DOHH2 (cell line): ENCODE results near the gene NFIB.

Source experiments
- H3F3A ChIP-seq: fragments of 200-600 bp; sonication (generic), shearing (Covaris generic); 2 replicates; pipeline ENCODE4 v1.6.0; 2016; ENCODE audit warnings: antibody characterized with exemption, mild to moderate bottlenecking; ENCODE audit not compliant: control insufficient read depth, insufficient read depth
- H3K27ac ChIP-seq: fragments of 200-600 bp; sonication (generic); 2 replicates; pipeline ENCODE4 v1.5.1; 2014; ENCODE audit warnings: low read depth, mild to moderate bottlenecking, low read length, moderate library complexity
- H3K27me3 ChIP-seq: fragments of 200-600 bp; sonication (generic); 2 replicates; pipeline ENCODE4 v1.6.1; 2014; ENCODE audit warnings: mild to moderate bottlenecking, low read length, mixed read lengths; ENCODE audit not compliant: control insufficient read depth
- H3K36me3 ChIP-seq: fragments of 200-600 bp; sonication (generic); 2 replicates; pipeline ENCODE4 v1.6.1; 2014; ENCODE audit warnings: mild to moderate bottlenecking, low read length, moderate library complexity, mixed read lengths; ENCODE audit not compliant: control insufficient read depth
- H3K4me1 ChIP-seq: fragments of 200-600 bp; sonication (generic); 2 replicates; pipeline ENCODE4 v1.6.1; 2014; ENCODE audit warnings: mild to moderate bottlenecking, low read length, mixed read lengths; ENCODE audit not compliant: control insufficient read depth
- H3K4me2 ChIP-seq: fragments of 200-600 bp; sonication (generic); 2 replicates; pipeline ENCODE4 v1.6.0; 2014; ENCODE audit warnings: mild to moderate bottlenecking, low read length, moderate library complexity
- H3K4me3 ChIP-seq: fragments of 200-600 bp; sonication (generic); 2 replicates; pipeline ENCODE4 v1.5.1; 2014; ENCODE audit warnings: mild to moderate bottlenecking, low read length, mixed read lengths
- H3K79me2 ChIP-seq: fragments of 200-600 bp; sonication (generic); 2 replicates; pipeline ENCODE4 v1.6.1; 2014; ENCODE audit warnings: mild to moderate bottlenecking, low read length, mixed read lengths; ENCODE audit not compliant: control insufficient read depth
- H3K9me2 ChIP-seq: fragments of 200-600 bp; sonication (generic); replicated peaks from 2 replicates; pipeline ENCODE4 v1.6.1; 2014; ENCODE audit warnings: mild to moderate bottlenecking, low read length, mixed read lengths; ENCODE audit not compliant: control insufficient read depth
- H3K9me3 ChIP-seq: fragments of 200-600 bp; sonication (generic); 2 replicates; pipeline ENCODE4 v1.6.1; 2014; ENCODE audit warnings: antibody characterized with exemption, low read length, mixed read lengths; ENCODE audit not compliant: control insufficient read depth, insufficient read depth
- H4K20me1 ChIP-seq: fragments of 200-600 bp; sonication (generic); 2 replicates; pipeline ENCODE4 v1.6.0; 2014; ENCODE audit warnings: low read depth, mild to moderate bottlenecking, antibody characterized with exemption, low read length, moderate library complexity; ENCODE audit not compliant: control insufficient read depth, insufficient read depth
- EZH2phosphoT487 ChIP-seq: fragments of 200-600 bp; sonication (generic); IDR thresholded peaks from 2 replicates; pipeline ENCODE4 v1.6.1; 2017; ENCODE audit warnings: borderline replicate concordance, mild to moderate bottlenecking, antibody characterized with exemption, low read length, moderate library complexity, mixed read lengths
- TF ChIP-seq, protein P1 (sequence below): fragments of 200-600 bp; sonication (generic); IDR thresholded peaks from one replicate; pipeline ENCODE4 v1.5.1; 2014; ENCODE audit warnings: antibody characterized with exemption, mild to moderate bottlenecking, low read depth, low read length; ENCODE audit not compliant: poor library complexity, severe bottlenecking

The NFIB gene

GRCh38 chr9:14057368-14058324 is 256.3 kb downstream of the NFIB start:
- H3K9me2 ChIP-seq, result no peaks in the 10 kb centered on the region
- no peaks in the 10 kb centered on the region for H3K27me3 ChIP-seq
- no peaks in the 10 kb centered on the region for H3K36me3 ChIP-seq
- no peak overlapping the region for H3K4me3 ChIP-seq
- H3K79me2 ChIP-seq, result no peaks in the 10 kb centered on the region
- no peak overlapping the region for H3K27ac ChIP-seq
- no peaks in the 10 kb centered on the region for H3F3A ChIP-seq
- no peak overlapping the region for H3K4me2 ChIP-seq
- H3K4me1 ChIP-seq, result no peaks in the 10 kb centered on the region
- H3K9me3 ChIP-seq, result no peaks in the 10 kb centered on the region
- H4K20me1 ChIP-seq, result no peaks in the 10 kb centered on the region
- no peak for TF ChIP-seq EZH2phosphoT487
- TF ChIP-seq, protein P1, sequence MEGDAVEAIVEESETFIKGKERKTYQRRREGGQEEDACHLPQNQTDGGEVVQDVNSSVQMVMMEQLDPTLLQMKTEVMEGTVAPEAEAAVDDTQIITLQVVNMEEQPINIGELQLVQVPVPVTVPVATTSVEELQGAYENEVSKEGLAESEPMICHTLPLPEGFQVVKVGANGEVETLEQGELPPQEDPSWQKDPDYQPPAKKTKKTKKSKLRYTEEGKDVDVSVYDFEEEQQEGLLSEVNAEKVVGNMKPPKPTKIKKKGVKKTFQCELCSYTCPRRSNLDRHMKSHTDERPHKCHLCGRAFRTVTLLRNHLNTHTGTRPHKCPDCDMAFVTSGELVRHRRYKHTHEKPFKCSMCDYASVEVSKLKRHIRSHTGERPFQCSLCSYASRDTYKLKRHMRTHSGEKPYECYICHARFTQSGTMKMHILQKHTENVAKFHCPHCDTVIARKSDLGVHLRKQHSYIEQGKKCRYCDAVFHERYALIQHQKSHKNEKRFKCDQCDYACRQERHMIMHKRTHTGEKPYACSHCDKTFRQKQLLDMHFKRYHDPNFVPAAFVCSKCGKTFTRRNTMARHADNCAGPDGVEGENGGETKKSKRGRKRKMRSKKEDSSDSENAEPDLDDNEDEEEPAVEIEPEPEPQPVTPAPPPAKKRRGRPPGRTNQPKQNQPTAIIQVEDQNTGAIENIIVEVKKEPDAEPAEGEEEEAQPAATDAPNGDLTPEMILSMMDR, result no peak

- H3K4me3 ChIP-seq, result no peak overlapping the region
- no peaks in the 10 kb centered on the region for H3K79me2 ChIP-seq
- H3K36me3 ChIP-seq, result no peaks in the 10 kb centered on the region
- no peaks in the 10 kb centered on the region for H3F3A ChIP-seq
- H3K4me2 ChIP-seq, result no peak overlapping the region
- no peak overlapping the region for H3K27ac ChIP-seq
- H4K20me1 ChIP-seq, result no peaks in the 10 kb centered on the region
- H3K9me3 ChIP-seq, result no peaks in the 10 kb centered on the region
- no peaks in the 10 kb centered on the region for H3K9me2 ChIP-seq
- H3K27me3 ChIP-seq, result no peaks in the 10 kb centered on the region
- no peak for TF ChIP-seq EZH2phosphoT487
- TF ChIP-seq, protein P1, result no peak
- H3K4me1 ChIP-seq, result no peaks in the 10 kb centered on the region
Measured at GRCh38 chr9:14056316-14056861, 257.6 kb downstream of the NFIB start.

- H3K79me2 ChIP-seq, result no peaks in the 10 kb centered on the region
- no peaks in the 10 kb centered on the region for H3K4me1 ChIP-seq
- H4K20me1 ChIP-seq, result no peaks in the 10 kb centered on the region
- no peaks in the 10 kb centered on the region for H3K36me3 ChIP-seq
- H3F3A ChIP-seq, result no peaks in the 10 kb centered on the region
- H3K4me2 ChIP-seq, result no peak overlapping the region
- H3K9me3 ChIP-seq, result no peaks in the 10 kb centered on the region
- H3K27ac ChIP-seq, result no peak overlapping the region
- no peak overlapping the region for H3K4me3 ChIP-seq
- H3K9me2 ChIP-seq, result no peaks in the 10 kb centered on the region
- no peaks in the 10 kb centered on the region for H3K27me3 ChIP-seq
- TF ChIP-seq, protein P1, result no peak
- no peak for TF ChIP-seq EZH2phosphoT487
Measured at GRCh38 chr9:14054096-14054495, 259.8 kb downstream of the NFIB start.
